ENCODE results near the gene LMBRD2.

DNA sequence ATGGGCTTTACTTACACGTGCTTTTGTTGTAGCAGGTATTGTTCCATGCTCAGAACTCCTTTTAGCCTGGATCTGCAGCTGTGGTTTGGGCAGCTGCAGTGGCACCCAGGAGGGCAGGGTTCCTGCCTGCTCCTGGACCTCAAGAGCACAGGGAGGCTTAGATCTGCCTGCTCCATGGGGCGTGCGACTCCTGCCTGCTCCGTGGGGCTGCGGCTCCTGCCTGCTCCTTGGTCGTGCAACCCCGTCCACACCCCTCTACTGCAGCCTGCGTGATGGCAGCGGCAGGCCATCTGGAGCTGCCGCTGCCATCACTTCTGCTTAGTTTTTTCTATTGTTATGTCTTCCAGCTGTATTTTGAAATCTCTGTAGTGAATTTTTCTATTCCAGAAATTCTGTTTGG is 73.3 kb downstream of the LMBRD2 start:
- TF ChIP-seq CTCF (IDR thresholded peaks at IDR 0.05; ENCODE audit: insufficient read depth, low read depth, low read length) (no peak), EZH2 (IDR thresholded peaks at IDR 0.05; ENCODE audit: insufficient read depth, low read length) (no peak)
